ENCODE measurements around the gene SUPT7L. TPM values are rescaled to one million over a fixed set of nuclear protein-coding genes. Genes with fewer than 3 reads are reported as not detected.

Gene SUPT7L
- total RNA-seq, 1 donor from 2014 or later: 42.6 TPM

- no peak overlapping the region for H3K27ac Mint-ChIP-seq
- H3K9me3 Mint-ChIP-seq: no peaks in the 10 kb centered on the region
- peaks cover 29% of the 10 kb centered on the region for H3K36me3 Mint-ChIP-seq
- H3K4me1 Mint-ChIP-seq: peaks cover 26% of the 10 kb centered on the region
- no peak for DNase-seq (ENCODE audit: low spot score in 2 of 2, unreplicated experiment in 2 of 2)
- no peak for TF ChIP-seq CTCF (IDR thresholded peaks at IDR 0.05; ENCODE audit: unreplicated experiment)
- H3K4me3 Mint-ChIP-seq: no peak overlapping the region
- H3K27me3 Mint-ChIP-seq (ENCODE audit: low read depth): no peaks in the 10 kb centered on the region
These were observed 4.0 kb upstream of the SUPT7L start for GRCh38 chr2:27667446-27667845.

- Mint-ChIP-seq H3K36me3 (peaks cover 29% of the 10 kb centered on the region), H3K27ac (peak overlapping the region; percentile 48), H3K4me3 (peak overlapping the region; percentile 98), H3K4me1 (peaks cover 32% of the 10 kb centered on the region), H3K9me3 (no peaks in the 10 kb centered on the region), H3K27me3 (ENCODE audit: low read depth) (no peaks in the 10 kb centered on the region)
- TF ChIP-seq CTCF (IDR thresholded peaks at IDR 0.05; ENCODE audit: unreplicated experiment): no peak
- DNase-seq (ENCODE audit: low spot score in 2 of 2, unreplicated experiment in 2 of 2): no peak
These were observed 1.4 kb upstream of the SUPT7L start for GRCh38 chr2:27664622-27665363.

- peaks cover 30% of the 10 kb centered on the region for H3K36me3 Mint-ChIP-seq
- H3K4me3 Mint-ChIP-seq: peak overlapping the region; percentile 98
- no peak for TF ChIP-seq CTCF (IDR thresholded peaks at IDR 0.05; ENCODE audit: unreplicated experiment)
- peak overlapping the region; percentile 99 for H3K27ac Mint-ChIP-seq
- no peaks in the 10 kb centered on the region for H3K9me3 Mint-ChIP-seq
- no peaks in the 10 kb centered on the region for H3K27me3 Mint-ChIP-seq (ENCODE audit: low read depth)
- DNase-seq (ENCODE audit: low spot score in 2 of 2, unreplicated experiment in 2 of 2): no peak
- H3K4me1 Mint-ChIP-seq: peaks cover 32% of the 10 kb centered on the region
These were observed 750 bp upstream of the SUPT7L start for GRCh38 chr2:27664154-27664574.

- no peaks in the 10 kb centered on the region for H3K27me3 Mint-ChIP-seq (ENCODE audit: low read depth)
- peaks cover 32% of the 10 kb centered on the region for H3K4me1 Mint-ChIP-seq
- H3K4me3 Mint-ChIP-seq: peak overlapping the region; percentile 98
- H3K27ac Mint-ChIP-seq: no peak overlapping the region
- H3K9me3 Mint-ChIP-seq: no peaks in the 10 kb centered on the region
- TF ChIP-seq CTCF (IDR thresholded peaks at IDR 0.05; ENCODE audit: unreplicated experiment): no peak
- no peak for DNase-seq (ENCODE audit: low spot score in 2 of 2, unreplicated experiment in 2 of 2)
- H3K36me3 Mint-ChIP-seq: peaks cover 24% of the 10 kb centered on the region
These were observed 2.0 kb downstream of the SUPT7L start for GRCh38 chr2:27661371-27661770.

- peaks cover 41% of the 10 kb centered on the region for H3K36me3 Mint-ChIP-seq
These were observed 8.1 kb downstream of the SUPT7L start for GRCh38 chr2:27655155-27655951.

More at GRCh38 chr2:27655155-27655951, 8.1 kb downstream of the SUPT7L start:
- DNase-seq (ENCODE audit: low spot score in 2 of 2, unreplicated experiment in 2 of 2): no peak
- Mint-ChIP-seq H3K27ac (no peak overlapping the region), H3K27me3 (ENCODE audit: low read depth) (no peaks in the 10 kb centered on the region), H3K4me1 (no peaks in the 10 kb centered on the region), H3K4me3 (no peak overlapping the region), H3K9me3 (no peaks in the 10 kb centered on the region)
- no peak for TF ChIP-seq CTCF (IDR thresholded peaks at IDR 0.05; ENCODE audit: unreplicated experiment)
